PC-9 (cell line): ENCODE data around the gene MRPL12. TPM values are rescaled to one million over a fixed set of nuclear protein-coding genes. Genes with fewer than 3 reads are reported as not detected.

Source experiments
- BruUV-seq: library from RNA; stranded (reverse); fragments of 400-500 nt; replicated peaks from 2 replicates; lab custom pipeline; 2021; lab: Mats Ljungman, UMichigan
- CTCF ChIA-PET: fragments of 300-600 bp; sonication (Branson Sonifier 250); formaldehyde crosslinking; loops from one replicate; lab custom pipeline; 2022; ENCODE audit warnings: antibody characterized with exemption; lab: Charles Lee
- POLR2A ChIA-PET: fragments of 300-600 bp; sonication (Branson Sonifier 250); formaldehyde crosslinking; loops from one replicate; lab custom pipeline; 2022; ENCODE audit warnings: antibody characterized with exemption; ENCODE audit not compliant: unreplicated experiment; lab: Charles Lee
- DNase-seq, 2 experiments: peaks; one replicate each; pipeline versions ENCODE4 v3.0.0 to v3.0.0-alpha.2; 2015 to 2022; ENCODE audit warnings: mixed read lengths in 1 of 2
- H2AFZ ChIP-seq: fragments of 200-600 bp; sonication (generic); 2 replicates; pipeline ENCODE4 v1.8.1; 2017; ENCODE audit warnings: antibody characterized with exemption
- H3F3A ChIP-seq: fragments of 200-600 bp; sonication (generic); 2 replicates; pipeline ENCODE4 v1.8.1; 2017; ENCODE audit warnings: antibody characterized with exemption, mild to moderate bottlenecking, low read depth; ENCODE audit not compliant: insufficient read depth
- H3K27ac ChIP-seq: fragments of 200-600 bp; sonication (generic); 2 replicates; pipeline ENCODE4 v1.6.1; 2016; ENCODE audit warnings: mixed run types
- H3K27me3 ChIP-seq: fragments of 200-600 bp; sonication (generic); 2 replicates; pipeline ENCODE4 v1.6.1; 2016; ENCODE audit warnings: low read depth, mixed run types; ENCODE audit not compliant: insufficient read depth
- H3K36me3 ChIP-seq: fragments of 200-600 bp; sonication (generic); 2 replicates; pipeline ENCODE4 v1.6.1; 2016; ENCODE audit warnings: low read depth, mixed run types
- H3K4me1 ChIP-seq: fragments of 200-600 bp; sonication (generic); replicated peaks from 2 replicates; pipeline ENCODE4 v1.6.1; 2016; ENCODE audit warnings: mixed run types; ENCODE audit not compliant: insufficient read depth
- H3K4me2 ChIP-seq: fragments of 200-600 bp; sonication (generic); 2 replicates; pipeline ENCODE4 v1.6.1; 2017; ENCODE audit warnings: mixed run types
- H3K4me3 ChIP-seq: fragments of 200-600 bp; sonication (generic); 2 replicates; pipeline ENCODE4 v1.6.1; 2016; ENCODE audit warnings: mixed run types
- H3K79me2 ChIP-seq: fragments of 200-600 bp; sonication (generic); 2 replicates; pipeline ENCODE4 v1.6.1; 2017; ENCODE audit warnings: low read depth, mixed run types
- H3K9me2 ChIP-seq: fragments of 200-600 bp; sonication (generic); 2 replicates; pipeline ENCODE4 v1.8.1; 2017; ENCODE audit warnings: mild to moderate bottlenecking; ENCODE audit not compliant: insufficient read depth
- H3K9me3 ChIP-seq: fragments of 200-600 bp; sonication (generic); 2 replicates; pipeline ENCODE4 v1.8.1; 2016; ENCODE audit warnings: low read depth; ENCODE audit not compliant: insufficient read depth
- H4K20me1 ChIP-seq: fragments of 200-600 bp; sonication (generic); 2 replicates; pipeline ENCODE4 v1.8.1; 2017; ENCODE audit not compliant: insufficient read depth
- EZH2 ChIP-seq: fragments of 200-600 bp; sonication (generic); IDR thresholded peaks from 2 replicates; pipeline ENCODE4 v1.8.0; 2017; ENCODE audit warnings: antibody characterized with exemption, low read depth
- intact Hi-C: fragments of 100-400 bp; cut with micrococcal nuclease; formaldehyde crosslinking; loops from one replicate; pipeline ENCODE4 v1.10.0; 2022; ENCODE audit not compliant: unreplicated experiment
- microRNA-seq: library from miRNA; unstranded; fragments of <30 nt; microRNA quantifications from one replicate; pipeline ENCODE4 v1.2.0, GENCODE V29; 2021; ENCODE audit warnings: borderline number of aligned reads, borderline replicate concordance
- total RNA-seq: library from RNA; stranded (reverse); gene quantifications from 2 replicates; pipeline ENCODE4 v1.2.3, GENCODE V29; 2021
- TF ChIP-seq, protein P1 (sequence below): fragments of 200-600 bp; sonication (generic); conservative IDR thresholded peaks from 2 replicates; pipeline ENCODE4 v1.6.1; 2017; ENCODE audit warnings: mixed run types, antibody characterized with exemption, mild to moderate bottlenecking, moderate library complexity

The MRPL12 gene
- total RNA-seq, 1 experiment from 2014 or later, result 98.6 TPM

DNA sequence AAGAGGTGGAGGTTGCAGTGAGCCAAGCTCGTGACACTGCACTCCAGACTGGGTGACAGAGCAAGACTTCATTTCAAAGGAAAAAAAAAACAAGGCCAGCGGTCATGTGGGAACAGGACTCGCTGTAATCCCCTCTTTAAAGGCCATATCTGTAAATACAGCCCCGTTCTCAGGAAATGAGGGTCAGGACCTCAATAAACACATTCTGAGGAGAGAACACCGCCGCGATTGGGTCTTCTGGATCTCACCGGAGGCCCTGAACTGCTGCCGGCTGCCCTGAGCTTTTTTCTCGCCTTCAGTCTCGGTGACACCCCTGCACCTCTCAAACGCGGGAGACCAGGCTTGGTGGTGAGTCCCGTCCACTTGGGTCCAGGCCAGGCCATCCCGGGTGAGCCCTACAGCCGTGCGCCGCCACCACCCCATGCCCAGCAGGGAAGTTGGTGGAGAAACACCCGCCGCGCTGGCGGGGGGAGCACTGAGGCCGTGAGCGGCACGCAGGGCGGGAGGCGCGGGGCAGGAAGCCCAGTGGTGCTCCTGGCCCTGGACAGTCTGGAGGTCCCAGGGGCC is 37.3 kb downstream of the MRPL12 start:
- Histone ChIP-seq H2AFZ (no peak overlapping the region), H3F3A (no peaks in the 10 kb centered on the region), H3K9me2 (no peaks in the 10 kb centered on the region), H3K27me3 (no peaks in the 10 kb centered on the region), H3K4me2 (no peak overlapping the region), H3K36me3 (no peaks in the 10 kb centered on the region), H4K20me1 (no peaks in the 10 kb centered on the region), H3K79me2 (no peaks in the 10 kb centered on the region), H3K9me3 (no peaks in the 10 kb centered on the region), H3K4me1 (no peaks in the 10 kb centered on the region), H3K4me3 (no peak overlapping the region), H3K27ac (no peak overlapping the region)
- no peak for TF ChIP-seq EZH2
- TF ChIP-seq, protein P1, sequence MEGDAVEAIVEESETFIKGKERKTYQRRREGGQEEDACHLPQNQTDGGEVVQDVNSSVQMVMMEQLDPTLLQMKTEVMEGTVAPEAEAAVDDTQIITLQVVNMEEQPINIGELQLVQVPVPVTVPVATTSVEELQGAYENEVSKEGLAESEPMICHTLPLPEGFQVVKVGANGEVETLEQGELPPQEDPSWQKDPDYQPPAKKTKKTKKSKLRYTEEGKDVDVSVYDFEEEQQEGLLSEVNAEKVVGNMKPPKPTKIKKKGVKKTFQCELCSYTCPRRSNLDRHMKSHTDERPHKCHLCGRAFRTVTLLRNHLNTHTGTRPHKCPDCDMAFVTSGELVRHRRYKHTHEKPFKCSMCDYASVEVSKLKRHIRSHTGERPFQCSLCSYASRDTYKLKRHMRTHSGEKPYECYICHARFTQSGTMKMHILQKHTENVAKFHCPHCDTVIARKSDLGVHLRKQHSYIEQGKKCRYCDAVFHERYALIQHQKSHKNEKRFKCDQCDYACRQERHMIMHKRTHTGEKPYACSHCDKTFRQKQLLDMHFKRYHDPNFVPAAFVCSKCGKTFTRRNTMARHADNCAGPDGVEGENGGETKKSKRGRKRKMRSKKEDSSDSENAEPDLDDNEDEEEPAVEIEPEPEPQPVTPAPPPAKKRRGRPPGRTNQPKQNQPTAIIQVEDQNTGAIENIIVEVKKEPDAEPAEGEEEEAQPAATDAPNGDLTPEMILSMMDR, result no peak
- POLR2A ChIA-PET, result no interaction called here
- intact Hi-C loops, result no loop called here
- CTCF ChIA-PET, result no interaction called here
- DNase-seq, result no peak
- no TSS peak for BruUV-seq

DNA sequence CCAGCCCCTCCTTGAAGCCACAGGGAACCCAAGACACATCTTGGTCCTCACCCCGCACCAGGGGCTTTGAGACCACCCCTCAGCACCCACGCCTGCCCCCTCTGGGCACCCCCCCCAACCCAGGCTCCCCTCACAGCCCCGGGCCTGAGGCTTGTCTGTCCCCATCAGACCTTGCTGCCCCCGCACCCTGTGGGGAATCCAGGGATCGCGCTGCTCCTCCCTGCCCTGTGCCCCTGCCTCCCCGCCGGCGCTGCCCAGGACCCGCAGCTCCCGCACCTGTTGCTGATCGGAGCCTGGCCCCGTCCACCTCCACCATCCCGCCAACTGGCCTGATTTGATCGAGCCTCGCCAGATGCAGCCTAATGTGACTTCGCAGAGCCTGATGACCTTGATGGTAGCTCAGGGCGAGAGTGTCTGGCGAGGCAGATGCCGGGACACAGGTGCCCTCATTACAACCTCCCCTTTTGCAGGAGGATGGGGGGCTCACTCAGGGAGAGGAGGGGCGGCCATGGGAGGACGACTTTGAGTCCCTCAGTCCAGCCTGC is 38.0 kb downstream of the MRPL12 start:
- Histone ChIP-seq H3K9me2 (no peaks in the 10 kb centered on the region), H3K79me2 (no peaks in the 10 kb centered on the region), H3K36me3 (no peaks in the 10 kb centered on the region), H2AFZ (no peak overlapping the region), H4K20me1 (no peaks in the 10 kb centered on the region), H3K4me1 (no peaks in the 10 kb centered on the region), H3K4me3 (no peak overlapping the region), H3F3A (no peaks in the 10 kb centered on the region), H3K9me3 (no peaks in the 10 kb centered on the region), H3K27me3 (no peaks in the 10 kb centered on the region), H3K27ac (no peak overlapping the region), H3K4me2 (no peak overlapping the region)
- ChIA-PET POLR2A (no interaction called here), CTCF (no interaction called here)
- no TSS peak for BruUV-seq
- DNase-seq, result no peak
- no peak for TF ChIP-seq EZH2
- TF ChIP-seq, protein P1, result no peak
- intact Hi-C loops, result no loop called here

- no peaks in the 10 kb centered on the region for H3F3A ChIP-seq
- BruUV-seq, result no TSS peak
- no peaks in the 10 kb centered on the region for H3K27me3 ChIP-seq
- TF ChIP-seq EZH2, result no peak
- TF ChIP-seq, protein P1, result no peak
- H3K4me1 ChIP-seq, result no peaks in the 10 kb centered on the region
- H3K9me3 ChIP-seq, result no peaks in the 10 kb centered on the region
- no peak overlapping the region for H3K27ac ChIP-seq
- DNase-seq, result no peak
- no peak overlapping the region for H2AFZ ChIP-seq
- ChIA-PET CTCF (no interaction called here), POLR2A (no interaction called here)
- H3K4me2 ChIP-seq, result no peak overlapping the region
- H3K4me3 ChIP-seq, result no peak overlapping the region
- no peaks in the 10 kb centered on the region for H3K36me3 ChIP-seq
- H3K9me2 ChIP-seq, result no peaks in the 10 kb centered on the region
- intact Hi-C loops, result no loop called here
- no peaks in the 10 kb centered on the region for H3K79me2 ChIP-seq
- H4K20me1 ChIP-seq, result no peaks in the 10 kb centered on the region
Measured at GRCh38 chr17:81741594-81742452, 38.7 kb downstream of the MRPL12 start.

Small RNA genes within 50 kb of the gene (microRNA-seq; reads per million reads assigned to microRNA genes)
- not detected for gene MIR6786

Other genes with a start within 250 kb of the MRPL12 start
- 3,629 and 4,502 TPM in 2 replicates for gene ACTG1, start 190.6 kb upstream of the MRPL12 start, total RNA-seq
- 4.3 and 11.5 TPM in 2 replicates for gene FSCN2, start 175.0 kb upstream of the MRPL12 start, total RNA-seq
- 34.0 and 43.8 TPM in 2 replicates for gene FAAP100, start 151.0 kb upstream of the MRPL12 start, total RNA-seq
- gene NPLOC4, start 66.3 kb upstream of the MRPL12 start, total RNA-seq, result 154 and 208 TPM in 2 replicates
- 8.6 and 15.0 TPM in 2 replicates for gene TSPAN10, start 66.2 kb upstream of the MRPL12 start, total RNA-seq
- 0.68 and 1.3 TPM in 2 replicates for gene PDE6G, start 46.8 kb upstream of the MRPL12 start, total RNA-seq
- gene OXLD1, start 36.8 kb upstream of the MRPL12 start, total RNA-seq, result 40.2 and 66.0 TPM in 2 replicates
- 29.3 and 30.0 TPM in 2 replicates for gene CCDC137, start 36.6 kb upstream of the MRPL12 start, total RNA-seq
- 41.7 and 48.3 TPM in 2 replicates for gene ARL16, start 19.6 kb upstream of the MRPL12 start, total RNA-seq
- 149 and 166 TPM in 2 replicates for gene HGS, start 19.4 kb upstream of the MRPL12 start, total RNA-seq
- gene SLC25A10, start 8.9 kb downstream of the MRPL12 start, total RNA-seq, result 83.6 and 86.5 TPM in 2 replicates
- gene GCGR, start 100.8 kb downstream of the MRPL12 start, total RNA-seq, result not detected in 2 replicates
- 53.8 and 84.0 TPM in 2 replicates for gene MCRIP1, start 129.9 kb downstream of the MRPL12 start, total RNA-seq
- not detected in 2 replicates for gene PPP1R27, start 131.7 kb downstream of the MRPL12 start, total RNA-seq
- gene P4HB, start 157.2 kb downstream of the MRPL12 start, total RNA-seq, result 636 and 782 TPM in 2 replicates
- gene ARHGDIA, start 168.0 kb downstream of the MRPL12 start, total RNA-seq, result 242 and 309 TPM in 2 replicates
- 138 and 156 TPM in 2 replicates for gene ALYREF, start 188.2 kb downstream of the MRPL12 start, total RNA-seq
- 187 and 256 TPM in 2 replicates for gene ANAPC11, start 188.4 kb downstream of the MRPL12 start, total RNA-seq
- 0.83 and 1.1 TPM in 2 replicates for gene NPB, start 198.9 kb downstream of the MRPL12 start, total RNA-seq
- 54.7 and 82.2 TPM in 2 replicates for gene PCYT2, start 208.0 kb downstream of the MRPL12 start, total RNA-seq
- gene SIRT7, start 214.8 kb downstream of the MRPL12 start, total RNA-seq, result 78.3 and 98.5 TPM in 2 replicates
- gene MAFG, start 224.4 kb downstream of the MRPL12 start, total RNA-seq, result 79.5 and 85.9 TPM in 2 replicates
- gene PYCR1, start 233.9 kb downstream of the MRPL12 start, total RNA-seq, result 88.9 and 120 TPM in 2 replicates
- not detected in 2 replicates for gene MYADML2, start 243.9 kb downstream of the MRPL12 start, total RNA-seq